Measurements from ENCODE around the gene BCL2A1.

DNA sequence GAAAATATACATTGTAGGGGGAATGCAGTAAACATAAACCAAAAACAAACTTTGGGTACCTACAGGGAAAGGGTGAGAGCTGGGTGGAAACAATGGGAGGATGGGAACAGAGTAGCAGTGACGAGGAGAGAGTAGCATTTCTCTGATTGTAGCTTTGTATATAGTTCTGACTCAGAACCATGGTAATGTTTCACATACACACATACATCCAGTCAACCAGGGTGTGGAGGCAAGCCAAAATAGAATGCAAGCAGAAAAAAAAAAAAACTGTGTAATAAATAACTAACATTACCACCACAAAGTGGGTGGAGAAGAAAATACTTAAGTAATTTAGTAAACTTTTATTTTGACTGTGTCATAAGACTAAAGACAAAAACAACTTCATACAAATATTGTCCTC lies 27.2 kb downstream of the BCL2A1 start:
- TF ChIP-seq, protein P1, sequence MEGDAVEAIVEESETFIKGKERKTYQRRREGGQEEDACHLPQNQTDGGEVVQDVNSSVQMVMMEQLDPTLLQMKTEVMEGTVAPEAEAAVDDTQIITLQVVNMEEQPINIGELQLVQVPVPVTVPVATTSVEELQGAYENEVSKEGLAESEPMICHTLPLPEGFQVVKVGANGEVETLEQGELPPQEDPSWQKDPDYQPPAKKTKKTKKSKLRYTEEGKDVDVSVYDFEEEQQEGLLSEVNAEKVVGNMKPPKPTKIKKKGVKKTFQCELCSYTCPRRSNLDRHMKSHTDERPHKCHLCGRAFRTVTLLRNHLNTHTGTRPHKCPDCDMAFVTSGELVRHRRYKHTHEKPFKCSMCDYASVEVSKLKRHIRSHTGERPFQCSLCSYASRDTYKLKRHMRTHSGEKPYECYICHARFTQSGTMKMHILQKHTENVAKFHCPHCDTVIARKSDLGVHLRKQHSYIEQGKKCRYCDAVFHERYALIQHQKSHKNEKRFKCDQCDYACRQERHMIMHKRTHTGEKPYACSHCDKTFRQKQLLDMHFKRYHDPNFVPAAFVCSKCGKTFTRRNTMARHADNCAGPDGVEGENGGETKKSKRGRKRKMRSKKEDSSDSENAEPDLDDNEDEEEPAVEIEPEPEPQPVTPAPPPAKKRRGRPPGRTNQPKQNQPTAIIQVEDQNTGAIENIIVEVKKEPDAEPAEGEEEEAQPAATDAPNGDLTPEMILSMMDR (IDR thresholded peaks at IDR 0.05) = no peak
- TF ChIP-seq POLR2A (IDR thresholded peaks at IDR 0.05) = no peak

Data from uterus (tissue), 2 donors.